ENCODE data around the gene IHH. TPM values are rescaled to one million over a fixed set of nuclear protein-coding genes. Genes with fewer than 3 reads are reported as not detected.

IHH gene
- total RNA-seq, 2 experiments from 2014 or later = 0.12 TPM; not detected in 1

DNA sequence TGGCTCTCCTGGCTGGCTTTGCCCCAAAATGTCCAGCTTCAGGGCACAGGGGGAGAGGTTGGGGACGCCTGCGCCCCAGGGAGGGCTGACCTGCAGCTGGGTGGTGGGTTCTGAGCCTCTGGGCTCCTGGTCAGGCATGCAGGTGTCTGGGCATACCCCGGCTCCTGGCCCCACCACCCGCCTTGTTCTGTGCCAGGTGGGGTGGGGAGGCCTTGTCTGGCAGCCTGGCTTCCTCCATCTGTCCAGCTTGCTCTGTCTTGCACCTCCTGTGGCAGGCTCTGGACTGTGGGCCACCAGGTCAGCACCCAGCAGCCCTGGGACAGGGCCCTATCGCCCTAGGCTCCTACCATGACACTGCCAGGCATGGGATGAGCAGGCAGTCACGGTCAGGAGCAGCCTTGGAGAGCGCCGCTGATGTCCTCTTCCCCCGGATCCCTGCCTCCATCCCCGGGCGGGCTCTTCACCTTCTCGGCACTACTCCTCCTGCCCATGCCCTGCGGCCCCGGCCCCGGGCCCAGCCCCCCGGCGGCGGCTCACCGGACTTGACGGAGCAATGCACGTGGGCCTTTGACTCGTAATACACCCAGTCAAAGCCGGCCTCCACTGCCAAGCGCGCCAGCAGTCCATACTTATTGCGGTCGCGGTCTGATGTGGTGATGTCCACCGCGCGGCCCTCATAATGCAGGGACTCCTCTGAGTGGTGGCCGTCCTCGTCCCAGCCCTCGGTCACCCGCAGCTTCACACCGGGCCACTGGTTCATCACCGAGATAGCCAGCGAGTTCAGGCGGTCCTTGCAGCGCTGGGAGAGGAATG lies 3.6 kb downstream of the IHH start:
- Mint-ChIP-seq H3K4me3 (no peak overlapping the region), H3K9me3 (ENCODE audit: low read depth) (no peaks in the 10 kb centered on the region), H3K27ac (no peak overlapping the region), H3K4me1 (peaks cover 19% of the 10 kb centered on the region), H3K27me3 (peaks cover 48% of the 10 kb centered on the region), H3K36me3 (ENCODE audit: low read depth) (no peaks in the 10 kb centered on the region)
- ChIA-PET POLR2A (no interaction called here), CTCF (interaction anchor here (0.8 to 8.9 kb wide), 15 partner anchors 9 to 181 kb away, joined by 3 to 125 read pairs (median 5); partner anchors contain the start of gene CFAP65)
- ATAC-seq (no peak), DNase-seq (peak; percentile 10)
- intact Hi-C loops (cut with DNase I, micrococcal nuclease) = loop anchor here in 1 of 2 experiments (5.0 kb wide), 1 partner anchor 240 kb away; no protein-coding TSS in a partner anchor

DNA sequence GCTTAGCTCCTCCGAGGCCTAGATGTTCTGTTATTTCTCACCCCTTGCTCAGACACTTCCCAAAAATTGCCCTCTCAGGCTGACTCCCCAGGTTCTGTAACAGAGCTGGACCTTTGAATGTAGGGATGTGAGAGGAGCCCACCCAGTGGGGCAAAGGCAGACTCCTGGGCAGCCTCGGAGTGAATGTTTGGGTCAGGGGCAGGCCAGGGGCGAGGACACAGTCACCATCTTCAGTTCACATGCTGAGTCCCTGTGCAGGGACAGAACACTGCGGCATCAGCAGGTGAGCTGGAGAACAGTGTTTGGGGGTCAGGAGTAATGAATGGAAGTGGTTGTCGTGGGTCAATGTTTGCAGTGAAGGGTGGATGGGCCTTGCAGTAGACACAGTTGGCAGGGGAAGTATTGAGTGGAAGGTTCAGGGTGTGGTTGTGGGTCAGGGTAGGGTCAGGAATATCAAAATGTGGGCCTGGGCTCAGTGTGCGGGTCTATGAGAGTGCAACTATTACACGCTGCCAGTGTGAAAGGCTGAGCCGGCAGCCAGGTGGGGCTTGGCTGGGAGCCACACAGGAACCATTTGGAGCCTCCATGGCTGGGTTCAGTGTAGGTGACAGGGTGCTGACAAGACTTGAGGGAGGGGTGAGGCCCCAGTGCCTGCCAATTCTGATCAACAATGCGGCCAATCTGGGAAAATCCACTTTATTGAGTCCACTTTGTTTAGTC lies 4.4 kb downstream of the IHH start:
- Mint-ChIP-seq H3K27me3 (peaks cover 43% of the 10 kb centered on the region), H3K4me3 (no peak overlapping the region), H3K27ac (no peak overlapping the region), H3K36me3 (ENCODE audit: low read depth) (no peaks in the 10 kb centered on the region), H3K9me3 (ENCODE audit: low read depth) (no peaks in the 10 kb centered on the region), H3K4me1 (peaks cover 19% of the 10 kb centered on the region)
- ChIA-PET CTCF (interaction anchor here (0.9 to 8.9 kb wide), 7 partner anchors 18 to 103 kb away, joined by 3 to 125 read pairs (median 7); no protein-coding TSS in a partner anchor), POLR2A (no interaction called here)
- ATAC-seq = no peak
- intact Hi-C loops (cut with DNase I, micrococcal nuclease) = loop anchor here in 1 of 2 experiments (5.0 kb wide), 1 partner anchor 241 kb away; no protein-coding TSS in a partner anchor
- DNase-seq = no peak

DNA sequence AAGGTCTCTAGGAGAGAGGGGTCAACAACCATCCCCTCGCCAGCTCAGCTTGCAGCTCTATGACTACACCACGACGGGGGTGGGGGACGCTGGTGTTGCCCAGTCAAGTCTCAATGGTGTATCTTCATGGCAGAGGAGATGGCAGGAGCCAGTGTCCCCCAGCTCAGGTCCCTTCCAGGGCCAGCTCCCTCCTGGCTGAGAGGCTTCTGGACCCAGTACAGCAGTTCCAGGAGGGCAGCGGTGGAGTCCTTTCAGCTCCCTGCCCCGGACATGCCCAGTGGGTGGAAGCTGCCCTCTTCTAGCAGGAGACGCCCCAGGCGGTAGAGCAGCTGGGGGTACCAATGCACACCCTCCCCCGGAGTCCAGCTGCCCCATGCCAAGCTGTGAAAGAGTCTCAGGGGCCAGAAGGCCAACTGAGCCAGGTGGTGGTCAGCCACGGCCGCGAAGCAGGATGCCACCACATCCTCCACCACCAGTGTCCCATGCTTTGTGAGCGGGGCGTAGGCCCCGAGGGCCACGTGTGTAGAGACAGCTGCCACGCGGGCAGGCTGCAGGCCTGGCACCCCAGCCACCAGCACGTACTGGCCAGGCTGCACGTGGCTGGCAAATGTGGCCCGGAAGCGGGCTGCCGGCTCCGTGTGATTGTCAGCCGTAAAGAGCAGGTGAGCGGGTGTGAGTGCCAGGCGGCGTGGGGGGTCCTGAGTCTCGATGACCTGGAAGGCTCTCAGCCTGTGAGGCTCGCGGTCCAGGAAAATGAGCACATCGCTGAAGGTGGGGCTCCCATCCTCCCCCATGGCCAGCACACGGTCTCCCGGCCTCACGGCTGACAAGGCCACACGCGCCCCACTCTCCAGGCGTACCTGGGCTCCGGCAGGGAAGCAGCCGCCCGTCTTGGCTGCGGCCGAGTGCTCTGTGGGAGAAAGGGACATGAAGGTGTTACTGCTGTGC lies 5.5 kb downstream of the IHH start:
- ChIA-PET CTCF (interaction anchor here (0.6 to 8.9 kb wide), 8 partner anchors 19 to 159 kb away, joined by 3 to 74 read pairs (median 6); no protein-coding TSS in a partner anchor), POLR2A (interaction anchor here (0.6 kb wide), 1 partner anchor 93 kb away, joined by 3 read pairs; no protein-coding TSS in a partner anchor)
- ATAC-seq = no peak
- Mint-ChIP-seq H3K9me3 (ENCODE audit: low read depth) (no peaks in the 10 kb centered on the region), H3K4me1 (peaks cover 19% of the 10 kb centered on the region), H3K27ac (no peak overlapping the region), H3K4me3 (no peak overlapping the region), H3K36me3 (ENCODE audit: low read depth) (no peaks in the 10 kb centered on the region), H3K27me3 (peaks cover 45% of the 10 kb centered on the region)
- no peak for DNase-seq
- intact Hi-C loops (cut with DNase I, micrococcal nuclease) = loop anchor here in 1 of 2 experiments (5.0 kb wide), 1 partner anchor 242 kb away; no protein-coding TSS in a partner anchor

DNA sequence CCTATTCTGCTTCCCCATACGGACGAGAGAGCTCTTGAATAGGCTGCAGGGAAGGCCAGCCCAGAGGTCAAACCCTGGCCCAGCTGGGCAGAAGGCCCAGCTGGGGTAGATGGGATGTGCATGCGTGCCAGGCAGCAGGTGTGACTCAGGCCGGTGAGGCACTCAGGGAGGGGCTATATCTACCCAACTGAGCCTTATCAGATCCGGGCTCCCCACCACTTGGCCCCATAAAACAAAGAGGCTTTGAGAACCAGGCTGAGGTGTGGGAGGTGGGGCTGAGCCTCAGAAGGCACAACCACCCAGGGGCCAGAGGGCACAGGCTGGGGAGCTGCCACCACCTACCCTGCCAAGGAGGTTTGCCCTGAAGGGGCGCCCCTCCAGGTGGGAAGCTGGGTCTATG lies 11.4 kb downstream of the IHH start:
- CTCF ChIA-PET = interaction anchor here (1.1 kb wide), 1 partner anchor 69 kb away, joined by 3 read pairs; no protein-coding TSS in a partner anchor
- ATAC-seq (no peak), DNase-seq (no peak)
- H3K36me3 Mint-ChIP-seq (ENCODE audit: low read depth) = no peaks in the 10 kb centered on the region
- H3K27me3 Mint-ChIP-seq = peaks cover 44% of the 10 kb centered on the region
- H3K9me3 Mint-ChIP-seq (ENCODE audit: low read depth) = no peaks in the 10 kb centered on the region
- no peaks in the 10 kb centered on the region for H3K4me1 Mint-ChIP-seq
- H3K27ac Mint-ChIP-seq = no peak overlapping the region
- POLR2A ChIA-PET = no interaction called here
- intact Hi-C loops (cut with DNase I, micrococcal nuclease) = no loop called here
- no peak overlapping the region for H3K4me3 Mint-ChIP-seq

DNA sequence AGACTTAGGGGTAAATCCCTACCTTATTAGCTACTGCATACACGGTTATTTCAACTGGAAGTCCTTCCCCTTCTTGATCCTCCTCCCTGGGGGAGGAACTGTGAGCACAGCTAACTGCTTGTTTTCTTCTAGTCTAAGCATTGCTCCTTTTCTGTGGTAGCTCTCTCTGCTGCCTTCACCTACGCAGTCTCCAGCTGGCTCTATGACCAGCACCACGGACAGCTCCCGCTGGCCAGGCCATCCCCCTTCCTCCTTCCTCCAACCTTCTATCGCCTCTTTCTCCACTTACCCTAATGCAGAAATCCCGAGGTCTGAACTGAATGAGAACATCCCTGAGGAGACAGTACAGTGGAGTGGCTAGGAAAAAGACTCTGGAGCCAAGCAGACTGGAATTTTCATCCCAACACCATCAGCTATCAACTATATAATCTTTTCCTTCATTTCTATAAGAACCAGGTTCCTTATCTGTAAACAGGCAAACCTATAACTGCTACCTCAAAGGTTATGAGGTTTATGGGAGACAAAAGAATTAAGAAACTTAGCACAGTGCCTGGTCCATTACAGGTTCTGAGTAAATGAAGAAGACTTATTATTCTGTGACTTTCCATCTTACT lies 14.7 kb downstream of the IHH start:
- ATAC-seq (no peak), DNase-seq (peak; percentile 58)
- Mint-ChIP-seq H3K36me3 (ENCODE audit: low read depth) (no peaks in the 10 kb centered on the region), H3K27me3 (peaks cover 50% of the 10 kb centered on the region), H3K27ac (no peak overlapping the region), H3K4me3 (no peak overlapping the region), H3K4me1 (peaks cover 7% of the 10 kb centered on the region), H3K9me3 (ENCODE audit: low read depth) (no peaks in the 10 kb centered on the region)
- intact Hi-C loops (cut with DNase I, micrococcal nuclease) = no loop called here
- ChIA-PET CTCF (interaction anchor here (1.2 to 2.6 kb wide), 3 partner anchors 16 to 109 kb away, joined by 3 to 12 read pairs (median 5); no protein-coding TSS in a partner anchor), POLR2A (interaction anchor here (0.6 kb wide), 1 partner anchor 14 kb away, joined by 3 read pairs; no protein-coding TSS in a partner anchor)

DNA sequence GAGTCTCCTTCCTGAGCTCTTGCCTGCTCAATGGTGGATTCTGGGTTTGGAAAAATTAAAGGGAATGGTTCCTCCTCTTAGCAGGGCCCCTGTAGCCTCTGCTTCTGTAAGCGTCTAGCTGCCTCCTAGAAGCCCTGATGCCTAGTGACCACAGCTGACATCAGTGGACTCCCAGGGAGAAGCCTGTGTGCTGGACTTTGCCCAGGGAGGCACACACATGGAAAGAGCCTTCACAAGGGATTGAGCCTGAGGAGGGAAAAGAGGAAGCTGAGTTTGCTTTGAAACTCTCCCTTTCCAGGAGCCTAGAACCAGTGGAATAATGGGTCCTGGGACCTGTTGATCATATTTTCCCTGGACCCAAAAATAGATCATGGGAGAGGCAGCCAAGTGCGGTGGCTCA lies 18.0 kb downstream of the IHH start:
- ChIA-PET CTCF (interaction anchor here (0.5 to 5.5 kb wide), 4 partner anchors 13 to 266 kb away, joined by 3 to 42 read pairs (median 13); no protein-coding TSS in a partner anchor), POLR2A (no interaction called here)
- ATAC-seq (no peak), DNase-seq (no peak)
- intact Hi-C loops (cut with DNase I, micrococcal nuclease) = no loop called here
- H3K9me3 Mint-ChIP-seq (ENCODE audit: low read depth) = no peaks in the 10 kb centered on the region
- H3K4me1 Mint-ChIP-seq = peaks cover 9% of the 10 kb centered on the region
- no peak overlapping the region for H3K27ac Mint-ChIP-seq
- H3K4me3 Mint-ChIP-seq = no peak overlapping the region
- no peaks in the 10 kb centered on the region for H3K36me3 Mint-ChIP-seq (ENCODE audit: low read depth)
- H3K27me3 Mint-ChIP-seq = peaks cover 49% of the 10 kb centered on the region

DNA sequence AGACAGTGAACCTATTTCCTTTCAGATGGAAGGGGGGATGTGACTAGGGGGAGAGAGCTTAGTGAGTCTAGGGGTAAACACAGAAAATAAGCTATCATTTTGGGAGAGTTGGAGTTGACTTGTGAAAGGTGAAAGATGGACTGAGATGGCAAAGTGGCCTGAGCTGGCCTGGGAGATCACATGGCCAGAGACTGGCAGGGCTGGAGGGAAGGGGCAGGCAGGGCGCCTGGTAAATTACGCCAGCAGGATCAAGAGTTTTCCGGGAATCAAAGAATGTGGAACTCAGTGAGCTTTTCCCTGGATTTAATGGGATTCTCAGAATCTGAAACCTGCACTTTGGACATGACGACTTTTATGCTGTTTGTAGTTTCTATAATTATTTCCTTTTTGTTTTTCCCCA lies 18.6 kb downstream of the IHH start:
- ATAC-seq (no peak), DNase-seq (no peak)
- ChIA-PET POLR2A (no interaction called here), CTCF (interaction anchor here (0.6 to 5.5 kb wide), 6 partner anchors 13 to 306 kb away, joined by 3 to 42 read pairs (median 3); no protein-coding TSS in a partner anchor)
- no peak overlapping the region for H3K4me3 Mint-ChIP-seq
- H3K27ac Mint-ChIP-seq = no peak overlapping the region
- peaks cover 9% of the 10 kb centered on the region for H3K4me1 Mint-ChIP-seq
- H3K9me3 Mint-ChIP-seq (ENCODE audit: low read depth) = no peaks in the 10 kb centered on the region
- H3K36me3 Mint-ChIP-seq (ENCODE audit: low read depth) = no peaks in the 10 kb centered on the region
- intact Hi-C loops (cut with DNase I, micrococcal nuclease) = no loop called here
- peaks cover 48% of the 10 kb centered on the region for H3K27me3 Mint-ChIP-seq

DNA sequence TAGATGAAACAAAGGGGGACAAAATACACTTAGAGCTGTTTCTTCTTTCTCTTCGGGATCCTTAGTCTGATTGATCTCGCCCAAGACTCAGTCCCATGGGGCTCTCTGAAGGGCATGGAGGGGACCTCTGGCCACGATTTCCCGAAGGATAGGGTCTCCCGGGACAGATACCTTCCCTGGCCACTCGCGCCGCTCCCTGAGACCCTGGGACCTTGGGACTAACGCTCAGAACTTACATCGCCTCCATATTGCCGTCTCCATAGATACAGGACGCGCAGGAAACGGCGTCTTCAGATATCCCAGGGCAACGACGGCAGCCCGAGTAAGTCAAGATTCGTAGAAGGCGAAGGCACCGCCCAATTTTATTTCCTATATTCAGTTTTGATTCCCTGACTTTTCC lies 19.5 kb downstream of the IHH start, which contains the start of gene CFAP65:
Gene CFAP65 (minus strand): TSS at position 265 of the 400 bp plus-strand sequence. CDS start 2,468 bp downstream, outside the sequence.
- Mint-ChIP-seq H3K4me3 (peak within 1 kb of the TSS; percentile 51), H3K4me1 (peaks cover 9% of the 10 kb centered on the region), H3K27me3 (peaks cover 43% of the 10 kb centered on the region), H3K9me3 (ENCODE audit: low read depth) (no peaks in the 10 kb centered on the region), H3K36me3 (ENCODE audit: low read depth) (no peaks in the 10 kb centered on the region), H3K27ac (no peak within 1 kb of the TSS)
- ChIA-PET POLR2A (no interaction called here), CTCF (interaction anchor here (0.7 to 5.5 kb wide), 8 partner anchors 12 to 399 kb away, joined by 3 to 42 read pairs (median 4); partner anchors contain the start of genes ANKZF1 and ATG9A)
- intact Hi-C loops (cut with DNase I, micrococcal nuclease) = no loop called here
- DNase-seq = peak; percentile 70
- ATAC-seq = peak; percentile 60

DNA sequence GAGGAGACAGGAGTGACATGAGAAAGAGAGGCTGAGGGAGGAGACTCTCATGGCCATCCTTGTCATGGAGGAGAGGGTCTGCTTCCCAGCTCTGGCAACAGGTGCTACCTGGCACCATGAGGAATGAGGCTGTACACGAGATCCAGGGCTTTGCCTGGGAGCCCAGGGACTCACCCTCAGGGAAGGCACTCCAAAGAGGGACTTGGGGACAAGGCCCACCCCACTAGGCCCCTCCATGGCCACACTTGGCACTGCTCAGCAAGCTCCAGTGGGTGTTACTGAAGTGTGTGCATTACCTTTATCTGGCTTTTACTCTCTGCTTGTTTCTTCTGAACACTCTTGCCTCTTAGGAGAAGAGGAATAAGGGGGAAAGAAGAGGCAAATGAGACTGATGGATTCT lies 22.1 kb downstream of the IHH start:
- ChIA-PET POLR2A (no interaction called here), CTCF (interaction anchor here (1.1 to 5.5 kb wide), 3 partner anchors 9 to 81 kb away, joined by 3 to 42 read pairs (median 4); no protein-coding TSS in a partner anchor)
- intact Hi-C loops (cut with DNase I, micrococcal nuclease) = no loop called here
- Mint-ChIP-seq H3K9me3 (ENCODE audit: low read depth) (no peaks in the 10 kb centered on the region), H3K27me3 (peaks cover 40% of the 10 kb centered on the region), H3K27ac (no peak overlapping the region), H3K36me3 (ENCODE audit: low read depth) (no peaks in the 10 kb centered on the region), H3K4me1 (peaks cover 9% of the 10 kb centered on the region), H3K4me3 (no peak overlapping the region)
- no peak for ATAC-seq
- no peak for DNase-seq

DNA sequence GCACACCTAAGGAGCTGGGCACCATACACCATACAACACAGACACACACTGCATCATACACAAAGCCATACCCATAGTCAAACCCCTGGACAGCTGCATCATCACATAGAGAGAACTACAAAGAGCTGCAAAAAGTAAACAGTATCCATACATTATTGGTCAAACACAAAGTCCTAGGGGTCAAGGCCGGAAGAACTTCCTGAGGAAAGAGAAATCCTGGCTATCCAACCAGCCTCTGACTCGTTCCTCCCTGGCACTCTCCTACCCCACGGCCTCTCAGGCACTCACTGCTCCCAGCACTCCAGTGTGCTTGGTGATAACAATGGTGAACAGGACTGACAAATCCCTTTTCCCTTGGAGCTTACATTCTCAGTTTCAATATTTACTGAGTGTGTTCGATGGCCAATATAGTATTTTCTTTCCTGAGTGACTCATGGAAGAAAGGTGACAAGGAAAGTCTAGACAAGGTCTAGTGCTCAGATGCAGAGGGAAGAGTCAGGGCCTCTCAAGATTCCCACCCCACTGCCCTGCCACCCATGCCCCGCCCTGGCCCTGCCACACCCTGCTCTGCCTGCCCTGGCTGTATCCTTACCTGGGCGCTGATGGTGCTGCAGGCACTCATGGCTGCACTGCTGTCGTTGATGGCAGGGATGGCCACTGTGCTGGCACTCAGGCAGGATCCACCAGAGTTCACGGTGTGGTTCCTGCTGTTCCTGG lies 22.8 kb downstream of the IHH start:
- no peak overlapping the region for H3K27ac Mint-ChIP-seq
- H3K36me3 Mint-ChIP-seq (ENCODE audit: low read depth) = no peaks in the 10 kb centered on the region
- H3K4me1 Mint-ChIP-seq = peaks cover 9% of the 10 kb centered on the region
- no peak overlapping the region for H3K4me3 Mint-ChIP-seq
- DNase-seq = no peak
- ChIA-PET CTCF (interaction anchor here (0.6 to 1.1 kb wide), 3 partner anchors 13 to 82 kb away, joined by 3 to 4 read pairs (median 3); no protein-coding TSS in a partner anchor), POLR2A (no interaction called here)
- H3K27me3 Mint-ChIP-seq = peaks cover 37% of the 10 kb centered on the region
- H3K9me3 Mint-ChIP-seq (ENCODE audit: low read depth) = no peaks in the 10 kb centered on the region
- intact Hi-C loops (cut with DNase I, micrococcal nuclease) = no loop called here
- no peak for ATAC-seq

Measured in activated CD4-positive, alpha-beta T cell treated with anti-CD3 and anti-CD28 coated beads for 36 hours (primary cell).